ENCODE results near the gene EOGT.

EOGT gene

DNA sequence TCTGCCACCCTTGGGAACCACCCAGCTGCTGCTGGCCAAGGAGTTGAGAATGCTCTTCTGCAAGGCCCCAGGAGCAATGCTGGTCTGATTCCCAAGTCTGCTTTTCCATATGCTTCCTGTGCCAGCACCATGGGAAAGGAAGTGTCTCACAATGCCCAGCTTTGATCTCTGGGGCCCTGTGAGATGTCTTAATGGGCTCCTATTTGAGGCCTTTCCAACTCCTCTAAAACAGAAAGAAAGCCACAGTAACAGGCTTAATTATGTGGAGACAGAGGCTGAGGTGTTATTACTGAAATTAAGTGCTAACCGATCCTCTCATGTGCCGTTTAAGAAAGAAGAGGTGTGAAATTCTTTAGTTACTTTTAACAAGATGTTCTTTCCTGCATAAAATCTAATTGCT, 4.5 kb downstream of the EOGT start:
- DNase-seq = no peak

DNA sequence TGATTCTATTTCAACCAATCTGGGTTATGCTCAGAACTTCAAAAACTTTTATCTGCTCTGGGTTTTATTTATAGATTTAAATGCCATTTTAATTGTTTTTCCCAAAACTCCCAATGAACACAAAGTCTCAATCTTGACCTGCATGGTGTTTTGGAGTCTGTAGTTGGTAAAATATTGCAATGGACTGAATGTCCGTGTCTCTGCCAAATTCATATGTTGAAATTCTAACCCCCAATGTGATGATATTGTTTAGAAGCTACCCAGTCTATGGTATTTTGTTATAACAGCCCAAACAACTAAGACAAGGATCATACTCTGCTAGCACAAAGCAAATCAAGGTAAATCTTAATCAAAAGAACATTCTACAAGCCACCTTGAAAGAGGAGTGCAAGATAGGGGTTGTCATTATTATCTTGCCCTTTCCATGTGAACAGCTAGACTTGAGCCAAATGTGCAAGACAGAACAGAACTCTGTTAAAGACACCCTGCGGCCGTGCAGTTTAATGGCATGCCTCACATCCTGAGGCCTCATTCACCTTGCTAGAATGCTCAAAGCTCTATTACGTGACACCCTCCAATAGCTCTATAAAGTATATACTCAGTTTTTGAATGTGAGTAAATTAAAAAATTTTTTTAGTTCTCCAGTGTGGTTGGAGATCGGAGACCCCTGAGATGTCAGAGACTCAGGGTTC, 7.5 kb downstream of the EOGT start:
- DNase-seq = no peak

DNA sequence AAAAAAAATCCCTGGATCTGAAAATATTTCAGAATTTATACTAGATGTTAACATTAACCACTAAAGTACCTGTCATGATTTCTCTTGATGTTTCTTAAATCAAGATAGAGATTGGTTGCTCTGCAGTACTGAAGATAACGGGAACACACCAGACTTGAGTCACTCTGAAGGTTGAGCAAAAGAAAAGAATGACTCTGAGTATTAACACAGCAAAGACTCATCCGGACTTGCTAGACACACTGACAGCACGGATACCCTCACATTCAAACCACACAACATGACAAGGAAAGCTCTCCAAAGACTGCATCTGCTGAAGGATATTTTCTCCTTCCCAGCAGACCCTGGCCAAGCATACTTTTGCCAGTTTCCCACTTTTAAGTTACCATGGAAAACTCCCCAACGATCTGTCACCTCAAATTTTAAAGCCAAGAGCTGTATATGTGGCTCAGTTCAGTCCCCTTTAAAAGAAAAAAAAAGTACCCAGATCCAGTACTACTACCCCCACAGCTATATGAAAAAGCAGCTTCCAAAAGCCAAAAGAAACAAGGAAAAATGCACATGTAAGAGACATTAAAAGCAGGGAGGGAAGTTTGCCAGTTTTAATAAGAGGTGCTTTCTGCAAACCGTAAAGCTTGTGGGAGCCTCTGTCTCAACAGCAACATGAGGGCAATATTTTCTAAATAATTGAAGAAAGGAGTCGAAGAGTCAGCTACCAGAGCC, 8.3 kb downstream of the EOGT start:
- DNase-seq = no peak

DNA sequence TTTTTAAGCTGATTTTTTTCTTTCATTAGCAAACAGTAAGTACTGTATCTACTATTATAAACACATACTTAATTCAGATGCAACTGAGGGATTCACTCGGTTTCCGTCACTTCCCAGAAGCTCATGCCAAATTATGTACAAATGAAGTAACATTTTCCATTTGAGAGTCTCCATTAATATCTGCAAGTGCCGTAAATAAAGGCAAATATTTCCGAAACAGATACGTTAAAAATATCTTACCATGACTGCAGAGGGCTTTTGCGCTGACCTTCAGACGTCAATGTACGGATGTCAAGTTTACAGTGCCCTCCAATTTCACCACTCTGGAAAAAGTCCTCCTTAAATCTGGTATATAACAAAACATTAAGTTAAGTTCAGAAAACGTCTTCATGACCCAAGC, 9.3 kb downstream of the EOGT start:
- DNase-seq = no peak

DNA sequence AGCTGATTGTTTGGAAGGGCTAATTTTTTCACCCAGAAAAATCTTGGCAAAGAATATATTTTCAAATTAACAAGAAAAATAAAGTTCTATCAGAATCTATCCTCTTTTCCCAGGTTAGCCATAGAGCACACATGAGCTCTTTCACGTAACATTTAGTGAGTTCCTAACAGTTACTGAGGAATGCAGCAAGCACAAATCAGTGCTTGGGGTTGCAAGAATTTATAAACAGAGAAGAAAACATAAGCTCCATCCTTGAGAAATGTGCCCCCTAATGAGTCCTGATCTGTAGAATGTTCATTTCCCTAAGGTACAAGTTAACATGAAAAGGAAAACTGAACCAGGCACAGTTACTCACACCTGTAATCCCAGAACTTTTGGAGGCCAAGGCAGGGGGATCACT, 13.9 kb downstream of the EOGT start:
- no peak for DNase-seq

DNA sequence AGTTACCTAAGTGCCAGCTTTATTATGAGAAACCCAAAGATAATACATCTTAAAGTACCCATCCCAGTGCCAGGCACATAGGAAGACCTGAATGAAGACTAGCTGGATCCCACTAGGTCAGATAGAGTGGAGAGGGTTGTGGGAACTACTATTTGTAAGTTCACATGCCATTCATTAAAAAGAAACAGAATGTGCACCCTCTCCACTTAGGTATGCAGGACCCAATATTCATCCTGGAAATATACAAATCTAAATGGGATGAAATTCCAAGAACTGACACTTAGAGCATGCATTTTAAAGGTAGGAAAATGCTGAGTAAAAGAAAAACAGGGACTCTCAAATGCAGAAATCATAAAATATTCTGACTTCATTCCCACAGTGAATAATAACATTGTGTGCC, 14.3 kb downstream of the EOGT start:
- DNase-seq = no peak

DNA sequence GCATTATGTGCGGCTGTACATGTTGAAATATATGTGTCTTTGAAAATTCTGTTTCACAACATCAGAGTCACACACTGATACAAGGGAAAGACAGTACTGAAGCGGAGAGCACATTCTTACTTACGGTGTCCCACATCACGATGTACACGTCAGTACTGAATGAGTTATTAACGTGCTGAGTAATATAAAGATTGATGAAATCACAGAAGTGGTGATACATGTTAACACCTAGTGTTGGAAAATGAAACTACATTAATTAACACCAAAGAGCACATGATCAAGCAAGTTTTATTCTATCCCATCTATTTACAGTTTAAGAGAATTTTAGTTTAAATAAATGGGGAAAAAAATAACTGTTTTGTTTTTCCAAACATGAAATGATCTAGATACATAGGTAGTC, 15.6 kb downstream of the EOGT start:
- no peak for DNase-seq

DNA sequence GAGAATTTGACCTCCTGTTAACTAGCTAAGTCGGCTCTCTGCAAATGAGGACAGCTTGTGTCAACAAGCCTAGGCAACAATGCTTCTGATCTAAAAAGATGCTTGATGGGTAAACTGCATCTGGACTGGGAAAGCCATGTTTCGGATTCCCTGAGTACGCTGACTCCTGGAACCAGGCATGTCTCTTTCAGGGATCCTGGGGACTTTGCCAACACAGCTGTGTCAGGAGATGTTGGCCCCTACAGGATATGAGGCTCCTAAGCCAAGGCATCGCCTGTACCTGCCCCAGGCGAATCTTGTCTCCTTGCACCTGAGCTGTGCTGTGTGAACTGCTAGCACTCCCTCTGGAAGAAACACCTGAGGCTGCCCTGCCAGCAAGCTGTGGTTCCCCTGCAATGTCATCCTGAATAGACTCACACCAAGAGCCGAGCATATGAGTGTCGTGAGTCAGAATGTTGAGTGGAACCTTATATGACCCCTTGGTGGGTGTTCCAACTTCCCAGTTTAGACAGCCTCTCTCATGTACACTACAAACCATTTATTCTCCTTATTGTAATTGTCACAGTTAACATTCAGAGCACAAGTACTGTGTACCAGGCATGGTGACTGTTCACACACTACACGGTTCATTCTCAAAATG, 17.0 kb downstream of the EOGT start:
- no peak for DNase-seq

DNA sequence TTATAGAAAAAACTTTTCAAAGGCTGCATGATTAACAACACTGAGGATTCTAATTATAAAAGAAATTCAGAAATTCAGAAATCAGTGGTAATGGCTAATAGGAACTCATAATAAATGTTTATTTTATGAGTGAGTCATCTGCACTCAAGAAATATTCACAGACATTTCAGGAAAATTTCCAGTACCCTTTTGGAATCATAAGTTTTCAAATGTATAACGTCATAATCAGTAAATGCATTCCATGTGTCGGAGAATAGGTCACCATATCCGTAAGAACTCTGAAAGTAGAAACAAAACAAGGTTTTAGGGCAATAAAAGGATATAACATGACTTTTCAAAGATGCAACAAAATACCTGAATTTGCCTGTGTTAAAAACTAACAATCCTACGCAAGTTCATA, 24.7 kb downstream of the EOGT start:
- DNase-seq = no peak

DNA sequence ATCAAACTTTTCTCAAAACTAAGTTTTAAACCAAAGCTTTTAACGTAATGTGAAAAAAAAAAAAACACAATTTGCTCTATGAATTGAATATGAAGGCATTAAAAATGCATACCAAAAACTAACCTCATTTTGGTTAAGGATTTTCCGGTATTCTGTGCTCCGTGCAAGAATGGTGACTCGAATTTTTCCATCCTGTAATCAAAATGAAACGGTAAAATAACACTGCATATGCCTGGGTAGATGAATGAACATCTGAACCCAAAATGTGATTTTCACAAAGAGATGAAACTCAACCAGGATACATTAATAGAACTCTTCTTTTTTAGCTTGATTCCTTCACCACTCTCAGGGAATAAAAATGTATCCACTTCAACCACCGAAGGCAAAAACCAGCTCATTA, 26.2 kb downstream of the EOGT start:
- no peak for DNase-seq

DNA sequence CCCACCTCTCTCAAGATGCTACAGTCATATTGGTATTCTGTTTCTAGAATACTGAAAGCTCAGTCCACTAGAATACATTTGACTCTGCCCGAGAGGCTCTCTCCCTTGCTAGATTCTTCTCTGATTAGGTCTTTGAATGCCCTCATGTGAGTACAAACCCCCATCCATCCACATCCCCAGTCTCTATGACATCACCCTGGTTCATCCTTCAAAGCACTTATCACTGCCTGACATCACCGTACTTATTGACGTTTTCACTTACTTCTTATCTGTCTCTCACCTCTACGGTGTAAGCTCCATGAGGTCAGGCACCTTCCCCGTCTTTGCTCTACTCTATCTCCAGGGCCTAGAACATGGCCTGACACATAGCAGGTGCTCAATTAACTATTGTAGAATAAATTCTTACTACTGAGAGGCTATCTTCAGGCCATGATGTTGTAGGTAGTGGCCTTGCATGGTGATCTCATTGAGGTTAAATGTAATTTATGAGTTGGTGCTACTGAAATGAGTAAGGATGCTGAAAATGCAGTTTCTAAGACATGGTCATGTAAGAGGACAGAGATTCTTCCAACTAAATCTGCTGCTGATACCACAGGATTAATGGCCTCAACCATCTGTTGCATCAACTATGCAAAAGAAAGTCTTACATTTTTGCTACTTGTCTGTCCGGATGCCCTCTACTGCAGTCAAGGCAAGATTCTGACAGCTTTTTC, 26.8 kb downstream of the EOGT start:
- DNase-seq = no peak

DNA sequence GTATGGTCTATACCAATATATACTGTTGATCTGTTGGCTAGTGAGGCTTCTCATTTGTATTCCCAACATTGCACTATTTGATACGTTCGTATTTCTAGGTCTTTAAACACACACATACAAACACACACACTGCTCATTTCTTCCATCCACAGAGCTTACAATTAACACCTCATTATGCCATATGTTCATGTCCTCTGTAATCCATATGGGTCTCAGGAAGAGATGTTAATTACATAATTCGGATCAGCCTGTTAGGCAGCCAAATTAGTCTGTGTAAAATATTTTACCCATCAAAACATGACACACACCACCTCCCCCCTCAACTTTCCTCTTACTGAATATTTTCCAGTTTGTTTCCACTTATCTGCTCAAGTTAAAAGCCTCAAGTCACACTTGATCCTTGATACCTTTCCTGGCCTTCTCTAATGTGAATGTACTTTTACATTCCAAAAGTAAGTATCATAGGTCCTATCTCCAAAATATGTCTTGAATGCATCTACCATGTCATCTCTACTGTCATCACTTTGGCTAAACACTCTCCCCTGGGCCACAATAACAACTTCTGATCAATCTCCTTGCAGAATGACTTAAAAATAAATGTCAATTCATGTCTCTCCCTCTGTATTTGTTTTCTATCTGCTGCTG, 28.2 kb downstream of the EOGT start:
- no peak for DNase-seq

DNA sequence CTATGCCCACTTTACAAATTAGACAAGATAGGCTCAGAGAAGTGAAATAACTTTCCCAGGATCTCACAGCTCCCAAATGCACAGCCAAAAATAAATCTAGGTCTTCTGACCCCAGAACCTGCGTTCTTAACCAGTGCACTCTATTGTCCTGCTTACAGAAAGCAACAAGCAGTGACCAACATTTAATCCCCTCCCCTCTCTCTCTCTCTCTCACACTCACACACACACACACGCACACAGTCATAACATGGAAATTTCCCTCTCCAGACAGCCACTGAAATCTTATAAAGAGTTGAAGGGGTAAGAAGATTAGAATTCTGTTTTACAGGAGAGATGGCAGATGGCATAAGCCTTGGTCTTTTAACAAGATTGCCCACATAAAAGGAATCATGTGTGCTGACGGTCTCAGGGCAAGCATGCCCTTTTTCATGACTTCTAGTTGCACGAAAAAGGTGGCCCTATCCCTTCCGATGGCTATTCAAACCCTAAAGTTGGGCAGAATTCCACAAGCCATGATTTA, 29.4 kb downstream of the EOGT start:
- no peak for DNase-seq

DNA sequence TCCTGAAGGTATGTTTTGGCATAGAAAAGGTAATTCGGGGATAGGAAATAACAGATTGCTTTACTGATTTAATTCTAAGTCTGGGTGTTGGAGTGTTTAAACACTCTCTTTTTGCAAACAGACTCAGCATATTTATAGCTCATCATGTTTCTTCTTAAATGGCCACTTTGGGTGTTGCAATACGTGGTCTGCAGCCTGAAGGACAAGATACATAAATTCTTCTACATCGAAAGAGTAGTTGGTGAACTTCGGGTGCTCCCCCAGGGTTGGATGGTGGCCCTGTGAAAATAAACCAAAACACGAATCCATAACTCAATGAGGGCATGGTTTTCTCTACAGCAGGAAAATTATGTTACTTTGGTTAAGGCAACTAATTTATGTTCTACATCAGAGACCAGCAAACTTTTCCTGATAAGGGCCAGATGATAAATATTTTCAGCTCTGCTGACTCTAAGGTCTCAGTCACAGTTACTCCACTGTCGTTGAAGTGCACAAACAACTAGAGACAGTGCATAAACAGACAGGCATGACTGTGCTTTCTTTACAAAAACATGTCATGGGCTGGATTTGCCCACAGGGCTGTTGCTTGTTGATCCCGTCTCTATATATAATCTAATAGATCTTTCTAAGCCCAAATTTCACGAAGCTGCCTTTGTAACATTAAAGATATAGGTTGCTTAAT, 35.9 kb downstream of the EOGT start:
- DNase-seq = no peak

DNA sequence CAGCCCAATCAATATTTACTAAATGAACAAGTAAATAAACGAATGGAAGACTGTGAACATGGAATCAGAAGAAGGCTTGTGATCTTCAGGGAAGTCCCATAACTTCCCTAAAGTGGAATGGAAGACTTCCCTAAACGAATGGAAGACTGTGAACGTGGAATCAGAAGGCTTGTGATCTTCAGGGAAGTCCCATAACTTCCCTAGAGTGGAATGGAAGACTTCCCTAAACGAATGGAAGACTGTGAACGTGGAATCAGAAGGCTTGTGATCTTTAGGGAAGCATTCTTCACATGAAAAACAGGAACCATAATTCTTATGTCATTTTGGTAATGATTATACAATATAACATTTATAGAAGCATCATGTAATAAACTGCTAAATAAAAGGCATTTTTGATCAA, 38.8 kb downstream of the EOGT start:
- no peak for DNase-seq

DNA sequence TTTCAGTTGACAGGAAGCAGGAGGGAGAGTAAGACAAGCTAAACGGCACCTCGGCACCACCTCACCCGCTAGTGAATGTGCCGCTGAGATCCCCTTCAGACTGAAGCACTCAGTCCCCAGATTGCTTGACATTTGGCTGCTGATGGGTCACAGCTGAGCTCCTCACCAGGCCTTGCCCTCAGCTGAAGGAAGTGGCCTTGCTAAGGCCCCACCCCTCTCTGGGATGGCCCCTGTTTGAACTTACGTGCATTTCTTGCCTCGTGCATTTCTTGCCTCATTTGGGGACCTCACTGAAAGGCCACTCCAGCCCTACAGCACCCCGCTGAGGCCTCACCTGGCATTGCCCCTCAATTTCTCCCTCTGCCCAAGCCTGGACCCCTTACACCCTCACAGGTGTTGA, 39.8 kb downstream of the EOGT start:
- no peak for DNase-seq

DNA sequence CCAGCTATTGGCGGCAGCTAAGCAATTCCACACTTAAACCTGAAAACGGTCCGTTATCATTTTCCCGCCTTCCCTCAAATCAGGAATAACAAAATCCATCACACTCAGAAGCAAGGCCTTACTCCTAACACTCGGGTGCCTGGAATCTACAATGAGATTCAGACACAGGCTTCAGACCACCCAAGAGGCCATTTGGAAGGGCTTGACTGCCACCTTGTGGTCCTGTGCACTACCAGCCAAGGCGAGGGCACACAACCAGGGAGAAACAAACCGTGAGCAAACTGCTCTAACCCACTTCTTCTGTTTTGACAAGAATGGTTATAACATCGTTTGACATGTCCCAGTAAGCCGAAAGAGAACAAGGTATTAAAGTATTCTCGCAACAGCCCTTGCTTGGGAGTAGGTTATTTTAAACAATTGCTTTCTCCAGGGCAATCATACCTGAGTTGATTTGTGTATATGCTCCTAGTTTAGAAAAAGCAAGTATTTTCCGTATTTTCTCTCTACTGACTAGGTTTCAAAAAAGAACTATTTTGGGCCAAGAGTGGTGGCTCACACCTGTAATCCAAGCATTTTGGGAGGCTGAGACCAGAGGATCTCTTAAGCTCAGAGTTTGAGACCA, 41.0 kb downstream of the EOGT start:
- DNase-seq = peak; percentile 41

DNA sequence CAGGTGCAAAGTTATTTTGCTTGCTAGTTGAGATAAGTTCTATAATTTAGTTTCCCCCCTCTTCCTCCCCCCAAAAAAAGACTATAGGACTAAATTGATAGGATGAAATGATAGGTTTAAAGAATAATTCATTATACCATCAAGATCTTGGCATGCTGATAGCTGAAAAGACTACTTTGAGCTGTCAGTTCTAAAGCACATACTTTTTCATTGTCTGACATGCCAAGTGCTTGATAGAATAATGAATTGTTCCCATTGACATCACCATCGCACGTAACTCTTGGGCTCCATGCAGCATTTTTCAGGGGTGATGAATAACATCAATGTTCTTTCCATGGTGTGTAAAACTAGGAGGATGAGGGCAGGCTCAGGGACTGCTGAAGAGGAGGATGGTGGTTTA, 48.8 kb downstream of the EOGT start:
- no peak for DNase-seq

DNA sequence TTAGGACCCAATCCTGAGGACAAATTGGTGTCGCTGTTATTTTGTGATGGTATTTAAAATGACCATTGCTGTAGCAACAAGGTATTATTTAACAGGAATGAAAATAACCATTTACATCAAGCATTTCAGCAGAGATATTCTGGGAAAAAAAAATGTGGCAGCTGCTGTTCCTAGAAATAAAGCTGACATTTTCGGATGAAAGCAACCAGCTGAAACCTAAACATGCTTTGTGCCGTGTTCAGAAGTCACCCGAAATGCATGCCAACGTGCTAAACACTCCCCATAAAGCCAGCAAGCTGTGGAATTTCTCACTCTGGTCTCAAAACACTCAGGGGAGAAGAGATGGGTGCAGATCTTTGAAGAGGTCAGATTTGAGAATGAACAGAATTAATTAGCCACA, 49.6 kb downstream of the EOGT start:
- no peak for DNase-seq

DNA sequence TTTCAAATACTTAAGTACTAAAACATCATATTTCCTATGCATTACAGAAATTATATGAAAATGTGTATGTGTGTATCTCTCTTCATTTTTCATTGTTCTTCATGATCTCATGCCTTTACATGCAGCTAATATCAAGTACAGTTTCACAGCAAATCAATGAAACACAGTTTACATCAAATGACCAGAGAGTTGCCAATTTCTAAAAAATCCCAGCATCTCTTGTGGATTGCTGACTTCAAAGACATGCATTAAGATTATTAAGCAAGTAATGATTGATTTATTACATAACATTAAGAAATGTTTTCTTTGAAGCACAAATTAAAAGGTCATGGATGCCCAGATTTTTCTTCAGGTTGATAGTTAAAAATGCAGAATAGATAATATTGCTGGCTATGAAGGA, 50.1 kb downstream of the EOGT start:
- DNase-seq = no peak

DNA sequence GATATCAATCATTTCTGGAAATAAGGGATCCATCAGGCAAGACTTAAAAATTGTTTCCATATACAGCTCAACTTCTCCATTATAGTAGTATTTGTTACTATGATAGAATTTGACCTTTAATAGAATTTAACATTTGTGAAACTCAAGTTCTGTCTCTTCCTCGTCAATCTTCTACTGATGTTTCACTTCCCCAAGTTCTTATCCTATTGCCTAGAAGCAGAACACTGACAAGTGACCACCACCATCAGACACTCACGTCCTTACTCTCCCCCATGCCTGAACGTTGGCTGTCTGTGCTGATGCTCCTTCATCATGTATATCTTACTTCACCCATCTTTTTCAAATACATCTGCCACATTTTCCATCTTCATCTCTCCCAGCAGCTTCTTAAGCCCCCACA, 54.6 kb downstream of the EOGT start:
- DNase-seq = no peak

DNA sequence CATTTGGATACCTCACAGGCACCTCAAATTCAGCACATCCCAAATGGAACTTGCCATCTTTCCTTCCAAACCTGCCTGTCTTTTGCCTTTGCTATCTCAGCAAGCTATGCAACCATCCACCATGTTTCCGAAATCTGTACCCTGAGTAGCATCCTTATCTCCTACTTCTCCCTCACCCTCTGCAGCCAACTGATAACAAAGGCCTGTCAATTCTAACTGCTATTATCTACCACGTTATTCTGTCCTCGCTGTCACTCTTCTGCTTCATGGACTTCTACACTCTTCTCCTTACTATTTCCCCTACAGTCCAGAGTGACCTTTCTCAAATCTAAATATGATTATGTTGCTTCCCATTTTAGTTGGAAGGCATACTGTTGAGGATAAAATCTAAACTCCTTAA, 55.6 kb downstream of the EOGT start:
- DNase-seq = no peak

Measured in COR-L47 (cell line).